22Rv1 (cell line): Measurements from ENCODE around the gene WIPF2.

Source experiments
- ZFX ChIP-seq: fragments of 450-650 bp; IDR thresholded peaks from 2 replicates; pipeline ENCODE4 v1.6.1; 2017; ENCODE audit warnings: antibody characterized with exemption, borderline replicate concordance
- TF ChIP-seq, protein P1 (sequence below): fragments of 450-650 bp; IDR thresholded peaks from 2 replicates; pipeline ENCODE4 v1.5.1; 2017; ENCODE audit warnings: mild to moderate bottlenecking

- TF ChIP-seq, protein P1, sequence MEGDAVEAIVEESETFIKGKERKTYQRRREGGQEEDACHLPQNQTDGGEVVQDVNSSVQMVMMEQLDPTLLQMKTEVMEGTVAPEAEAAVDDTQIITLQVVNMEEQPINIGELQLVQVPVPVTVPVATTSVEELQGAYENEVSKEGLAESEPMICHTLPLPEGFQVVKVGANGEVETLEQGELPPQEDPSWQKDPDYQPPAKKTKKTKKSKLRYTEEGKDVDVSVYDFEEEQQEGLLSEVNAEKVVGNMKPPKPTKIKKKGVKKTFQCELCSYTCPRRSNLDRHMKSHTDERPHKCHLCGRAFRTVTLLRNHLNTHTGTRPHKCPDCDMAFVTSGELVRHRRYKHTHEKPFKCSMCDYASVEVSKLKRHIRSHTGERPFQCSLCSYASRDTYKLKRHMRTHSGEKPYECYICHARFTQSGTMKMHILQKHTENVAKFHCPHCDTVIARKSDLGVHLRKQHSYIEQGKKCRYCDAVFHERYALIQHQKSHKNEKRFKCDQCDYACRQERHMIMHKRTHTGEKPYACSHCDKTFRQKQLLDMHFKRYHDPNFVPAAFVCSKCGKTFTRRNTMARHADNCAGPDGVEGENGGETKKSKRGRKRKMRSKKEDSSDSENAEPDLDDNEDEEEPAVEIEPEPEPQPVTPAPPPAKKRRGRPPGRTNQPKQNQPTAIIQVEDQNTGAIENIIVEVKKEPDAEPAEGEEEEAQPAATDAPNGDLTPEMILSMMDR: no peak
- no peak for TF ChIP-seq ZFX
Measured at GRCh38 chr17:40321961-40322357, 102.9 kb downstream of the WIPF2 start.
